ENCODE measurements around the gene KIF3A. TPM values are rescaled to one million over a fixed set of nuclear protein-coding genes. Genes with fewer than 3 reads are reported as not detected.

KIF3A gene
- total RNA-seq, 2 experiments from 2014 or later: 16.8 to 19.3 TPM

DNA sequence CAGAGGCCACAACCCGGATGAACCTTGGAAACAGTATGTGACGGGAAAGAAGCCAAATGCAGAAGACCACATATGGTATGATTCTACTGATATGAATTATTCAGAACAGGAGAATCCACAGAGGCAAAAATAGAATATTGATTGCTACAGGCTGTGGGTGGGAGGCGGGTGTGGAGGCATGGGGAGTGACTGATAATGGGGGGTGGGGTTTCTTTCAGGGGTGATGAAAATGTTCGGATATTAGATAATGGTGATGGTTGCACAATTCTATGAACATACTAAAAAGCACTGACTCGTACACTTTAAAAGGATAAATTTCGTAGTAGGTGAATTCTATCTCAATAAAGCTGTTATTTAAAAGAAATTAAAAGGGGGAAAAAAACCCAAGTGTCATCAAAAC is 52.9 kb downstream of the KIF3A start:
- H3K4me1 Mint-ChIP-seq: peaks cover 35% of the 10 kb centered on the region
- POLR2A ChIA-PET: interaction anchor here (1.5 to 5.6 kb wide), 2 partner anchors 9 to 18 kb away, joined by 4 to 30 read pairs; partner anchors contain the start of gene IL4
- no peak for DNase-seq
- no peak overlapping the region for H3K27ac Mint-ChIP-seq
- H3K9me3 Mint-ChIP-seq: no peaks in the 10 kb centered on the region
- no peaks in the 10 kb centered on the region for H3K27me3 Mint-ChIP-seq
- H3K36me3 Mint-ChIP-seq: peaks cover 13% of the 10 kb centered on the region
- no peak for ATAC-seq (ENCODE audit: low read depth)
- H3K4me3 Mint-ChIP-seq: no peak overlapping the region

DNA sequence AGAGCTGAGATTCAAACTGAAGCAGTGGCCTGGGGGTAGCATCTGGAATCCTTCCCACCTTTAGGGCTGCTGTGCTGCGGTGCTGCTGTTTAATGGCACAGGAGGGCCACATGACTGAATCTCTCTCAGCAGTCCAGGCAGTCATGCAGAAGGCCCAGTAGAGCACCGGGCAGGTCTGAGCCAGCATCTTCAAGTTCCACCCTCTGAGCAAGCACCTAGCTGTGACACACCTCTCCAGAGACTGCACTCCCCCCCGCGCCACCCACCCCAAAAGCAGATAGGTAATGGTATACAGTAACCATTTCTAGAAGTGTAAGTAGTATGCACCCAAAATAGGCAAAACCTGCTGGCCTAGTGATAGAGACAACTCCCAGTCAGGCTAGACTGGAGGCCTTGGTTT is 55.4 kb downstream of the KIF3A start:
- Mint-ChIP-seq H3K27me3 (no peaks in the 10 kb centered on the region), H3K9me3 (no peaks in the 10 kb centered on the region), H3K4me1 (peaks cover 19% of the 10 kb centered on the region), H3K36me3 (peaks cover 9% of the 10 kb centered on the region), H3K4me3 (no peak overlapping the region), H3K27ac (no peak overlapping the region)
- DNase-seq (no peak), ATAC-seq (ENCODE audit: low read depth) (no peak)
- POLR2A ChIA-PET: no interaction called here

DNA sequence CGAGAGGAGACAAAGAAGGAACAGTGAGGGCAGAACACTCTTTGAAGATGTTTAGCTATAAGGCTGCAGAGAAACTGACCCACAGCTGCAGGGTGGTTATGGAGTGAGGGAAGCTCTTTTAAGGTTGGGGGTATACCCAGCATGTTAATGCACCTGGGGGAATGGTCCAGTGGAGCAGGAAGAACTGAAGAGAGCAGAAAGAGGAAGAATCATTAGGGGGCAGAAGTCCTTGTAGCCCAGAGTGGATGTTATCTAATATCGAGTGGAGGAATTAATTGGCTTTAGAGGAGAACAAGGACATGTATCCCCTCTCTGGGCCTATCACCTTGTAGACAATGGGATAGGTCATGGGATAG is 55.9 kb downstream of the KIF3A start:
- DNase-seq (no peak), ATAC-seq (ENCODE audit: low read depth) (no peak)
- Mint-ChIP-seq H3K4me3 (no peak overlapping the region), H3K4me1 (peaks cover 21% of the 10 kb centered on the region), H3K27ac (no peak overlapping the region), H3K27me3 (no peaks in the 10 kb centered on the region), H3K36me3 (peaks cover 12% of the 10 kb centered on the region), H3K9me3 (no peaks in the 10 kb centered on the region)
- POLR2A ChIA-PET: no interaction called here

DNA sequence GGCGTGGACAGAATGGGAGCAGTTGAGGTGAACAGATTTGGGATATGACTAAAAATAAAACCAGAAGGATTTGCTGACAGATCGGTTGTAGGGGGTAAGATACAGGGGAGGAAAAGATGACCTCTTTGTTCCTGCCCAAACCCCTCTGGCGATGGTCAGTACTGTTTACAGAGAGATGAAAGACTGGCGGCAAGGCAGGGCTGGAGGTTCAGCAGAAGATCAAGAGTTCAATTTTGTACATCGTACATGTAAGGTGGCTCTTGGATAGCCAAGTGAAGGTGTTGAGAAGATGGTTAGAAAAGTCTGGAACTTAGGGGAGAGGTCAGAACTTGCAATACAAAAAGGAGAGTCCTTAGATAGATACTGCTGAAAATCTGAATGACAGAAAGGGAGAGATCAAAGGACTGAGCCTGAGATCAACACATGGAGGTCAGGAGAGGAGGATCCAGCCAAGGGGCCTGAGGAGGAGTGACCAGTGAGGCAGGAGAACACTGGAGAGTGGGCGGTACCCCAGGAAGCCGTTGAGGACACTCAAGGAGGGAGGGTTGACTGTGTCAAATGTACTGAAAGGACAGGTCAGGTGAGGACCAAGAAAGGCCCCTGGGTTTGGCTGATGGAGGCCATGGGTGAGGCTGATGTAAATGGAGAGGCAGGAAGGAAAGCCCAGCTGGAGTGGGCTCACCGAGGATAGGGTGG is 56.4 kb downstream of the KIF3A start:
- POLR2A ChIA-PET: no interaction called here
- Mint-ChIP-seq H3K36me3 (peaks cover 14% of the 10 kb centered on the region), H3K27ac (no peak overlapping the region), H3K4me1 (peaks cover 24% of the 10 kb centered on the region), H3K4me3 (no peak overlapping the region), H3K27me3 (no peaks in the 10 kb centered on the region), H3K9me3 (no peaks in the 10 kb centered on the region)
- no peak for ATAC-seq (ENCODE audit: low read depth)
- DNase-seq: no peak

DNA sequence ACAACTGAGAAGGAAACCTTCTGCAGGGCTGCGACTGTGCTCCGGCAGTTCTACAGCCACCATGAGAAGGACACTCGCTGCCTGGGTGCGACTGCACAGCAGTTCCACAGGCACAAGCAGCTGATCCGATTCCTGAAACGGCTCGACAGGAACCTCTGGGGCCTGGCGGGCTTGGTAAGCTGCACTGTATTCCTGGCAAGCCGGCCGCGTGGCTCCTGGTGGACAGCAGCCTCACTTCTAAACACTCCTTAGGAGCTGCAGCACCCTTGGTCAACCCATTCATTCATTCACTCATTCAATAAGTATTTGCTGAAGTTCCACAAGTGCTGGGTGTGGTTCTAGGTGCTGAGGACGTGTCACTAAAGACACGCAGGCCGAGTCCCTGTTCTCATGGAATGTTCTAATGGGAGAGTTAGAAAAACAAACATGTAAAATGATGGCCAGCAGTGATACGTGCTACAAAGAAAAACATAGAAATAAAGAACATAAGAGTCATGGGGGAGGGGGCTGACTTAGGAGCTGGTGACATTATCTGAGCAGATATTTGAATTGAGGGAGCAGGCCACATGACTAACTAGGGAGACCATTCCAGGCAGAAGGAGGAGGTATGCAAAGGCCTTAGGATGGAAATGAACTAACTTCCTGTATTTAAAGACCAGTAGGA is 57.5 kb downstream of the KIF3A start:
- Mint-ChIP-seq H3K27ac (no peak overlapping the region), H3K4me1 (peaks cover 30% of the 10 kb centered on the region), H3K9me3 (no peaks in the 10 kb centered on the region), H3K27me3 (no peaks in the 10 kb centered on the region), H3K36me3 (peaks cover 10% of the 10 kb centered on the region), H3K4me3 (no peak overlapping the region)
- ATAC-seq (ENCODE audit: low read depth): no peak
- no peak for DNase-seq
- POLR2A ChIA-PET: no interaction called here

DNA sequence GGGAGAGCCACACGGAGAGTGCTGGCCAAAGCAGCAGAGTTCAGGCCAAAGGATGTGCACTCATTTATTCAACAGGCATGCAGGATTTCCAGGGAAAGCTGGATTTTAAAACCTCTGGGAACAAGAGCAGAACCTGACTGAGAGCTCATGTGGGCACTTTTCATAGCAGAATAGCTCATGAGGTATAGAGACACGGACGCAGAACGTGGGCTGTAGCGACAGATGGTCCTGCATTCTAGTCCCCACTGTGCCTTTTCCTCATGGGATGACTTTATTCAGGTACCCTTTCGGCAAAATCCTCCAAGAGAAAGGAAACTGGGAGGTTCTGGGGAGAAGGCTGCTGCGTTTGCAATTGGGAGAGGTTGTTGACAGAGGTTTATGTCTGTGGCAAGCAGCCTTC is 58.2 kb downstream of the KIF3A start:
- no peak for ATAC-seq (ENCODE audit: low read depth)
- POLR2A ChIA-PET: interaction anchor here (0.7 kb wide), 1 partner anchor 9 kb away, joined by 3 read pairs; no protein-coding TSS in a partner anchor

DNA sequence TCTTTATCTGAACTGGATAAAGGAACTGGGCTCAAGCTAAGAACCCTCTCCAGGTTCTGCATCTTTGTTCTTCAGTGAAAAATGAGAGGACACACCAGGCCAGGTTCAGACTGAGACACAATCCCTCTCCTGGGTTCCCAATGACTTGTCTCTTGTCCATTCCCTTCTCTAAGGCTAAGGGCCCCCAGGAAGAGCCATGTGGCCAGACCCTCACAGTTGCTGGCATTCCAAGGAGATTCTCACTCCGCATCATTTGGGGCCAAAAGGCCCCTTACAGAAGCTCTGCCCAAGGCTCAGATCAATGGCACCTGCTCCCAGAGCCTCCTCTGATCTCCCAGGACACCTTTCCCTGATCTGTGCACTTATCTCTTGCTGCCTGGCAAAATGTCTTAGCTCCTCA is 58.6 kb downstream of the KIF3A start:
- POLR2A ChIA-PET: interaction anchor here (0.7 kb wide), 1 partner anchor 9 kb away, joined by 3 read pairs; no protein-coding TSS in a partner anchor
- no peaks in the 10 kb centered on the region for H3K27me3 Mint-ChIP-seq
- H3K36me3 Mint-ChIP-seq: peaks cover 10% of the 10 kb centered on the region
- H3K9me3 Mint-ChIP-seq: no peaks in the 10 kb centered on the region
- H3K27ac Mint-ChIP-seq: no peak overlapping the region
- ATAC-seq (ENCODE audit: low read depth) (no peak), DNase-seq (no peak)
- H3K4me1 Mint-ChIP-seq: peaks cover 34% of the 10 kb centered on the region
- H3K4me3 Mint-ChIP-seq: no peak overlapping the region

More for the DNA sequence above, 58.2 kb downstream of the KIF3A start:
- Mint-ChIP-seq H3K36me3 (peaks cover 10% of the 10 kb centered on the region), H3K27ac (no peak overlapping the region), H3K4me3 (no peak overlapping the region), H3K27me3 (no peaks in the 10 kb centered on the region), H3K9me3 (no peaks in the 10 kb centered on the region), H3K4me1 (peaks cover 30% of the 10 kb centered on the region)
- no peak for DNase-seq

DNA sequence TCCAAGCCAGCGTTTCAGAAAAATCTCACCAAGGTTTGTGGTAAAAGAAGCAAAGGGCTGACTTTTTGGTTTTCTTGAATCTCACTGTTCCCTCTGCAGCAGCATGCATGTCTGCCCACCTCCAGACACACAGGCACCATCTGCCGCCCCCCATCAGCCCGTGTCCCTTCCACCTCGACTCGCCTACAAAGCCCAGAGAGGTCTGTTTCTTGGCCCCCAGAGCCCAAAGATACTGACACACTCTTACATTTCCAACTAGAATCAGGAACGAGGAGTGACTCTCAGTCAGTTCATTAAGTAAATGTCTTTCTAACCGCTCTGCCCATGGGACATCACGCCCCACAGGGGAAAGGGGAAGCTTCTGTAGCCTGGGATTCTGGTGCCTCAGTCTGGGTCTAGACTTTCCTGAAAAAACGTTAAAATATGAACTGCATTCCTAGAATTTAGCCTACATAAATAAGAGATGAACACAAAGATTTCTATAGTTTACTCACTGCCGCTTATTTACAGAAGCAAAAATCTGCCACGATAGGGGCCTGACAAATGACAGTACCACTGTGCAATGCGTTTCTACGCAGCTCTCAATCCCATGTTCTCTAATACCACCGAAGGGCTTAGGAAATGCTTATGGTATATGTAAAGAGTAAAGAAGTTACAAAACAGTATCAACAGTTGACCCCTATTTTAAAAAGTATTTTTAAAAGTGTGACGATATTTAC is 59.5 kb downstream of the KIF3A start:
- POLR2A ChIA-PET: interaction anchor here (4.9 kb wide), 1 partner anchor 9 kb away, joined by 30 read pairs; no protein-coding TSS in a partner anchor
- DNase-seq (no peak), ATAC-seq (ENCODE audit: low read depth) (no peak)
- Mint-ChIP-seq H3K4me3 (no peak overlapping the region), H3K27me3 (no peaks in the 10 kb centered on the region), H3K4me1 (peaks cover 38% of the 10 kb centered on the region), H3K36me3 (peaks cover 8% of the 10 kb centered on the region), H3K27ac (no peak overlapping the region), H3K9me3 (no peaks in the 10 kb centered on the region)

DNA sequence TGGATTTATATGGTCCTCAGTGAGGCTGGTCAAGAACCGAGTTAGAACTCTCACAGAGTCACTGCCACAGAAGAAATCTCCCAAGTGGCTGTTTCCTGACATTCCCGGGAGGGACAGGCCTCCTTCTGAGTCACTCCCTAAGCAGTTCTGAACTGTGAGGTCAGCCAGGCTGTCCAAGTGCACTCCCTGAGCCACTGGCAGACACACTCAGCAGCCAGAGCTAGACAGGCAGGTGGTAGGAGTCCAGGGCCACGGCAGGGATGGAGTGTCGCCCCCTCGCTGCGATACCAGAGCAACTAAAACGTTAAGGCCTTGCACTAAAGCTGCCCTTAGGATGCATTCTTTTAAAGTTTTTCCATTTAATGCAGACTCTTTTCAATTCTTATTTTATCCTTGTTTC is 60.2 kb downstream of the KIF3A start:
- H3K36me3 Mint-ChIP-seq: peaks cover 8% of the 10 kb centered on the region
- no peaks in the 10 kb centered on the region for H3K27me3 Mint-ChIP-seq
- peaks cover 38% of the 10 kb centered on the region for H3K4me1 Mint-ChIP-seq
- H3K27ac Mint-ChIP-seq: no peak overlapping the region
- no peak overlapping the region for H3K4me3 Mint-ChIP-seq
- POLR2A ChIA-PET: interaction anchor here (4.9 kb wide), 1 partner anchor 10 kb away, joined by 30 read pairs; no protein-coding TSS in a partner anchor
- no peaks in the 10 kb centered on the region for H3K9me3 Mint-ChIP-seq
- ATAC-seq (ENCODE audit: low read depth) (no peak), DNase-seq (no peak)

DNA sequence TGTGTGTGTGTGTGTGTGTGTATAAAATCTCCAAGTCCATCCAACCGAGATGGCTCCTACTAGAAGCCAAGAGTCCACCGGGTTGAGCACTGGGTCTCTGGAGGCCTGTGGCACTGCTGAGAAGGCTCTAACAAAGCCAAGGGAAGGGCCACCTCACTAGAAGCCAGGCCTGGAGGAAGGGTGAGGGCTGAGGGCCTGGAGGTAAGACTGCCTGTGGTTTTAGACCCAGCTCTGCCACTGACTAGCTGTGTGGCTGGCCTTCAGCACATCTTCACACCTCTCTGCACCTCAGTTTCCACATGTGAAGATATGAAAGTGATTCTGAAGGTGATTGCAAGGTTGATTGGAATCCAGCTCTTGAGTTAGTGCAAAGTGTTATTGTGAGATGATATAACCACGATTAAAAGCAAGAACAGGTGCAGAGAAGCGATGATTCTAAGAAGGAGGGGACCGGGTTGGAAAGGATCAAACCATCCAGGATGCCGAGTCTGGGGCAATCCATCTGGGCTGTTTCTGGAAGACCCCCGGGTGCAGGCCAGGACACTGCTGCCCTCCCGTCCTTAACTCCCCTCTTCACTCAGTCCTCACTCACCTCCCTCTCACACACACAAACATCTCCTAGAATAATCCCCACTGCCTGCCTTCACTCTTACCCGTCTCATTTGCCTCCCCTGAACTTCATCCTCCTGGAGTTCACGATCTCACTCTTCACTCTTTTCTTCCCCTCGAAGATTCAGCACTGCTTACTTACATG is 61.2 kb downstream of the KIF3A start:
- Mint-ChIP-seq H3K27ac (peak overlapping the region; percentile 39), H3K4me1 (peaks cover 37% of the 10 kb centered on the region), H3K4me3 (peak overlapping the region; percentile 10), H3K36me3 (peaks cover 6% of the 10 kb centered on the region), H3K27me3 (no peaks in the 10 kb centered on the region), H3K9me3 (no peaks in the 10 kb centered on the region)
- ATAC-seq (ENCODE audit: low read depth) (peak; percentile 45), DNase-seq (no peak)
- POLR2A ChIA-PET: interaction anchor here (0.5 to 4.9 kb wide), 3 partner anchors 11 to 307 kb away, joined by 3 to 30 read pairs (median 3); partner anchors contain the start of gene SLC22A5

DNA sequence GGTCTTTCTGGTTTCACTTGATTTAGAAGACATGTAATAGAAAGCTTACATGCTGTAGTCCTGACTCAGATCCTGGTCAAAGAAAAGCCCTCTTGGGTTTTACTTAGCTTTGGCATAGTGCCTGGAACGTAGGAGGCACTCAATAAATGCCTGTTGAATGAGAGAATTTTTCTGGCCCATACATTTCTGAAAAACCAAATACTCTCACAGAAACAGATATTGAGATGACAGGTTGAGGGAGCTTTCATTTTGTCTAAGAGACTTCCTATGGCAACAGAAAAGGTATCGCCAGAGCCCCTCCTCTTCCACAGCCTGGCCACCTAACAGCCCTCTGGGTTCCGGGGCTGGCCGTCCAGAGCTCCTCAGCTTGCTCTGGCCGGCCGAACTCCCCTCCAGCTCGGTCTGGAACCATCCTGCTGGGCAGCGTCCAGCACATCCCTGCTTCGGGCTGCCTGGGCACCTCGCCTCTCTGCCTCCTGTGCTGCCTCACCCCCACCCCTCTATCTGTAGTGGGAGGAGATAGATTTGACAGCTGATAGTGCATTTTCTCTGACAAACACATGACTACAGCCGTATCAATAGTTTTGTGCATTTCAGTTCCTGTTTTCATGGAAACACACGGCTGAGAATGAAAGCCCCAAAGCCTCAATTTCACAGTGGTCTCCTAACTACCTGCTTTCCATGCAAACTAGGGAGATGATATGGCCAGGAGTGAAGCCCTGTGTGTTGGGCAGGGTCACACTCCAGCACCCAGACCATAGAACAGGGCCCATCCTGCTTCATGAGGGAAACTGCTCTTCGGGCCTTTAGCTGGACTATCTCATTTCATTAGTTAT is 62.5 kb downstream of the KIF3A start:
- DNase-seq (no peak), ATAC-seq (ENCODE audit: low read depth) (peak; percentile 34)
- H3K36me3 Mint-ChIP-seq: peaks cover 6% of the 10 kb centered on the region
- H3K4me3 Mint-ChIP-seq: peak overlapping the region; percentile 35
- peaks cover 34% of the 10 kb centered on the region for H3K4me1 Mint-ChIP-seq
- H3K9me3 Mint-ChIP-seq: no peaks in the 10 kb centered on the region
- H3K27me3 Mint-ChIP-seq: no peaks in the 10 kb centered on the region
- H3K27ac Mint-ChIP-seq: peak overlapping the region; percentile 77
- POLR2A ChIA-PET: interaction anchor here (0.6 to 4.9 kb wide), 5 partner anchors 12 to 1350 kb away, joined by 3 to 30 read pairs (median 4); partner anchors contain the start of genes KIF3A and SLC22A5

DNA sequence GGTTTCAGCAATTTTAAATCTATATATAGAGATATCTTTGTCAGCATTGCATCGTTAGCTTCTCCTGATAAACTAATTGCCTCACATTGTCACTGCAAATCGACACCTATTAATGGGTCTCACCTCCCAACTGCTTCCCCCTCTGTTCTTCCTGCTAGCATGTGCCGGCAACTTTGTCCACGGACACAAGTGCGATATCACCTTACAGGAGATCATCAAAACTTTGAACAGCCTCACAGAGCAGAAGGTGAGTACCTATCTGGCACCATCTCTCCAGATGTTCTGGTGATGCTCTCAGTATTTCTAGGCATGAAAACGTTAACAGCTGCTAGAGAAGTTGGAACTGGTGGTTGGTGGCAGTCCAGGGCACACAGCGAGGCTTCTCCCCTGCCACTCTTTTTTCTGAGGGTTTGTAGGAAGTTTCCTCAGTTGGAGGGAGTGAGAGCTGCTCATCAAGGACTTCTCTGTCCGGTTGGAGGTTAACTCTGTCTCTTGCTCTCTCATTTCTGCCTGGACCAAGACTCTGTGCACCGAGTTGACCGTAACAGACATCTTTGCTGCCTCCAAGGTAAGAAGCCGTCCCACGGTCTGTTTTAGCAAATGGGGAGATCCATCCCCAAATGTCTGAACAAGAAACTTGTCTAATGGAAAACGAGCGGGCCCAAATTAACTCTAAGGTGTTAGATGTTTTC is 63.3 kb downstream of the KIF3A start, which contains the start of gene IL4:
IL4 (plus strand) TSS at position 51 of the 692 bp plus-strand sequence; CDS start at position 113, 62 bp downstream.
- H3K27ac Mint-ChIP-seq: peak within 1 kb of the TSS; percentile 77
- peaks cover 6% of the 10 kb centered on the region for H3K36me3 Mint-ChIP-seq
- H3K4me1 Mint-ChIP-seq: peaks cover 34% of the 10 kb centered on the region
- no peak for ATAC-seq (ENCODE audit: low read depth)
- H3K27me3 Mint-ChIP-seq: no peaks in the 10 kb centered on the region
- no peak within 1 kb of the TSS for H3K4me3 Mint-ChIP-seq
- POLR2A ChIA-PET: interaction anchor here (0.6 to 4.9 kb wide), 4 partner anchors 13 to 1351 kb away, joined by 4 to 30 read pairs (median 5); partner anchors contain the start of gene KIF3A
- no peaks in the 10 kb centered on the region for H3K9me3 Mint-ChIP-seq
- no peak for DNase-seq
